CD14-positive monocyte (primary cell): Measurements from ENCODE around the gene ATXN1L. TPM values are rescaled to one million over a fixed set of nuclear protein-coding genes. Genes with fewer than 3 reads are reported as not detected.

Experiments used
- DNase-seq, 3 donors: peaks; one replicate each; pipeline ENCODE4 v3.0.0-alpha.2; 2011 to 2022
- H2AFZ ChIP-seq: 2 replicates; pipeline ENCODE4 v1.6.0; 2012; ENCODE audit warnings: mild to moderate bottlenecking, low read depth, low read length, inconsistent platforms; ENCODE audit not compliant: insufficient read depth, poor library complexity, severe bottlenecking
- H3K27ac ChIP-seq, 2 donors: 1 replicate in 1 of 2; 2 replicates in 1 of 2; pipeline ENCODE4 v1.5.1; 2012 to 2013; ENCODE audit warnings: low read length in 2 of 2, control low read depth in 1 of 2, inconsistent platforms in 1 of 2, low read depth in 1 of 2, mild to moderate bottlenecking in 1 of 2
- H3K27me3 ChIP-seq, 2 donors: one replicate each; pipeline versions ENCODE4 v1.6.0 to v1.6.1; 2011 to 2013; ENCODE audit warnings: low read length in 2 of 2; ENCODE audit not compliant: control insufficient read depth in 2 of 2, insufficient read depth in 2 of 2
- H3K36me3 ChIP-seq, 2 donors: replicated peaks in 1 of 2; 1 replicate in 1 of 2; 2 replicates in 1 of 2; pipeline versions ENCODE4 v1.5.1 to v1.6.1; 2012 to 2013; ENCODE audit warnings: low read length in 2 of 2, control low read depth in 1 of 2, inconsistent platforms in 1 of 2, mild to moderate bottlenecking in 1 of 2; ENCODE audit not compliant: insufficient read depth in 2 of 2, control insufficient read depth in 1 of 2
- H3K4me1 ChIP-seq, 2 donors: 1 replicate in 1 of 2; 2 replicates in 1 of 2; pipeline versions ENCODE4 v1.5.1 to v1.6.1; 2012 to 2013; ENCODE audit warnings: low read length in 2 of 2, control low read depth in 1 of 2, inconsistent platforms in 1 of 2, mild to moderate bottlenecking in 1 of 2, moderate library complexity in 1 of 2; ENCODE audit not compliant: insufficient read depth in 2 of 2, control insufficient read depth in 1 of 2
- H3K4me2 ChIP-seq: replicated peaks from 2 replicates; pipeline ENCODE3; 2012; ENCODE audit warnings: low read length, moderate library complexity, mild to moderate bottlenecking; ENCODE audit not compliant: poor library complexity, severe bottlenecking; ENCODE audit errors: extremely low read depth
- H3K4me3 ChIP-seq, 3 experiments: fragments of 200-600 bp in 1 of 3; sonication (generic) in 1 of 3; replicated peaks in 1 of 3; 1 replicate in 2 of 3; 2 replicates in 1 of 3; pipeline ENCODE4 v1.5.1; 2011 to 2013; ENCODE audit warnings: low read length in 3 of 3, mild to moderate bottlenecking in 3 of 3, control low read depth in 2 of 3, low read depth in 2 of 3, inconsistent platforms in 1 of 3, moderate library complexity in 1 of 3
- H3K79me2 ChIP-seq: 2 replicates; pipeline ENCODE4 v1.6.0; 2012; ENCODE audit warnings: mild to moderate bottlenecking, control low read depth, inconsistent platforms, low read length, moderate library complexity; ENCODE audit not compliant: insufficient read depth
- H3K9ac ChIP-seq: 2 replicates; pipeline ENCODE4 v1.6.0; 2017; ENCODE audit warnings: low read length, mild to moderate bottlenecking; ENCODE audit not compliant: insufficient read depth, poor library complexity, severe bottlenecking
- H3K9me3 ChIP-seq, 2 donors: replicated peaks in 1 of 2; 1 replicate in 1 of 2; 2 replicates in 1 of 2; pipeline versions ENCODE4 v1.5.1 to v1.6.1; 2012 to 2013; ENCODE audit warnings: low read length in 2 of 2, control low read depth in 1 of 2; ENCODE audit not compliant: control insufficient read depth in 1 of 2, insufficient read depth in 1 of 2
- H4K20me1 ChIP-seq: 2 replicates; pipeline ENCODE4 v1.6.0; 2012; ENCODE audit warnings: mild to moderate bottlenecking, low read length, control low read depth, moderate library complexity; ENCODE audit not compliant: insufficient read depth
- H3K27ac Mint-ChIP-seq, 7 donors: one replicate each; pipeline ENCODE4 v1.8.0; 2020; ENCODE audit warnings: mild to moderate bottlenecking in 7 of 7, mixed read lengths in 7 of 7, moderate library complexity in 6 of 7, inconsistent platforms in 2 of 7
- H3K27me3 Mint-ChIP-seq, 3 donors: one replicate each; pipeline ENCODE4 v1.8.0; 2021 to 2022; ENCODE audit warnings: low read depth in 3 of 3, mild to moderate bottlenecking in 3 of 3, mixed read lengths in 3 of 3, moderate library complexity in 3 of 3, inconsistent platforms in 1 of 3
- H3K36me3 Mint-ChIP-seq, 2 donors: one replicate each; pipeline ENCODE4 v1.8.0; 2020; ENCODE audit warnings: mixed read lengths in 2 of 2, inconsistent platforms in 1 of 2, mild to moderate bottlenecking in 1 of 2
- H3K4me1 Mint-ChIP-seq: one replicate; pipeline ENCODE4 v1.8.0; 2020; ENCODE audit warnings: mild to moderate bottlenecking, mixed read lengths
- H3K4me3 Mint-ChIP-seq, 2 donors: one replicate each; pipeline ENCODE4 v1.8.0; 2020; ENCODE audit warnings: mild to moderate bottlenecking in 2 of 2, mixed read lengths in 2 of 2, moderate library complexity in 1 of 2
- H3K9me3 Mint-ChIP-seq, 7 donors: one replicate each; pipeline ENCODE4 v1.8.0; 2020 to 2022; ENCODE audit warnings: mixed read lengths in 7 of 7, mild to moderate bottlenecking in 6 of 7, moderate library complexity in 6 of 7, inconsistent platforms in 2 of 7
- CTCF ChIP-seq: fragments of 200-600 bp; IDR thresholded peaks from one replicate; pipeline ENCODE4 v1.8.0; 2022; ENCODE audit warnings: antibody characterized with exemption, mild to moderate bottlenecking
- WGBS: methylation state at CpG from one replicate; pipeline ENCODE4 v1.1.5; 2013; ENCODE audit warnings: missing lambda C conversion rate; ENCODE audit not compliant: insufficient coverage; 5-methylcytosine and 5-hydroxymethylcytosine counted together
- intact Hi-C, 2 donors: fragments of 100-400 bp; cut with micrococcal nuclease; formaldehyde crosslinking; loops; one replicate each; pipeline versions ENCODE4 v1.15.0 to v1.15.1; 2023
- polyA plus RNA-seq, 3 donors: library from polyadenylated mRNA; depleted of rRNA in 1 of 3; unstranded in 2 of 3; stranded (reverse) in 1 of 3; fragments of 300-500 nt in 2 of 3; fragments of >200 nt in 1 of 3; fragmentation: Illumina TruSeq in 2 of 3; gene quantifications; 1 replicate in 2 of 3; 2 replicates in 1 of 3; pipeline ENCODE4 v1.2.3, GENCODE V29; 2012 to 2021

The ATXN1L gene
- polyA plus RNA-seq, 3 donors, result 6.7 to 27.9 (median 10.0) TPM

- no peaks in the 10 kb centered on the region for H3K36me3 ChIP-seq
- Mint-ChIP-seq H3K9me3 (no peaks in the 10 kb centered on the region), H3K36me3 (peaks cover 2 to 6% of the 10 kb centered on the region in 2 donors), H3K4me1 (peaks cover 40% of the 10 kb centered on the region), H3K27ac (peak overlapping the region; percentile 96 to 99 (median 99)), H3K27me3 (no peaks in the 10 kb centered on the region), H3K4me3 (peak overlapping the region; percentile 98 to 99)
- H2AFZ ChIP-seq, result peak overlapping the region; percentile 87
- peaks cover 72% of the 10 kb centered on the region for H3K79me2 ChIP-seq
- H3K4me3 ChIP-seq, result peak overlapping the region; percentile 68 to 98 (median 78)
- peaks cover 30 to 57% of the 10 kb centered on the region in 2 donors for H3K4me1 ChIP-seq
- no peaks in the 10 kb centered on the region for H3K27me3 ChIP-seq
- TF ChIP-seq CTCF, result no peak
- peak overlapping the region; percentile 91 to 93 for H3K27ac ChIP-seq
- H4K20me1 ChIP-seq, result peaks cover 45% of the 10 kb centered on the region
- 0% methylated on average over 33 of the region's 44 CpGs for WGBS
- H3K9me3 ChIP-seq, result no peaks in the 10 kb centered on the region
- H3K9ac ChIP-seq, result peak overlapping the region; percentile 91
- peak in 1 of 3 donors; percentile 28 for DNase-seq
- intact Hi-C loops, result loop anchor here (2.0 to 10.0 kb wide), 4 partner anchors 49 to 199 kb away; partner anchors contain the start of genes AP1G1 (in 2 of the 2), ATXN1L (in 1 of the 2), DHX38 (in 1 of the 2) and TXNL4B (in 1 of the 2)
- peak overlapping the region; percentile 88 for H3K4me2 ChIP-seq
These were observed 50.0 kb downstream of the ATXN1L start for GRCh38 chr16:71895679-71896365.

- no peak for TF ChIP-seq CTCF
- Histone ChIP-seq H3K27ac (peak overlapping the region in 1 of 2 donors; percentile 93), H3K79me2 (peaks cover 82% of the 10 kb centered on the region), H3K4me1 (peaks cover 30 to 57% of the 10 kb centered on the region in 2 donors), H3K27me3 (no peaks in the 10 kb centered on the region), H4K20me1 (peaks cover 56% of the 10 kb centered on the region), H3K9ac (no peak overlapping the region), H3K9me3 (no peaks in the 10 kb centered on the region), H3K36me3 (no peaks in the 10 kb centered on the region), H3K4me2 (peak overlapping the region; percentile 88), H3K4me3 (peak overlapping the region; percentile 68 to 98 (median 78)), H2AFZ (no peak overlapping the region)
- Mint-ChIP-seq H3K4me3 (peak overlapping the region; percentile 69 to 82), H3K9me3 (no peaks in the 10 kb centered on the region), H3K4me1 (peaks cover 43% of the 10 kb centered on the region), H3K27me3 (no peaks in the 10 kb centered on the region), H3K36me3 (peaks cover 2 to 6% of the 10 kb centered on the region in 2 donors), H3K27ac (peak overlapping the region; percentile 68 to 96 (median 81))
- intact Hi-C loops, result loop anchor here (5.0 to 10.0 kb wide), 3 partner anchors 50 to 198 kb away; partner anchors contain the start of genes AP1G1 (in 1 of the 2), ATXN1L (in 1 of the 2), DHX38 (in 1 of the 2) and TXNL4B (in 1 of the 2)
- no peak for DNase-seq
- no CpG with 5 or more reads among the region's 15 CpGs for WGBS
These were observed 51.1 kb downstream of the ATXN1L start for GRCh38 chr16:71896764-71897368.
